AG04450 (cell line): ENCODE data around the gene CUL3. TPM values are rescaled to one million over a fixed set of nuclear protein-coding genes. Genes with fewer than 3 reads are reported as not detected.

Experiments used
- CTCF ChIA-PET: fragments of 300-600, 350-600 bp; formaldehyde crosslinking; extraction: SDS; loops from one replicate; lab custom pipeline; 2022; ENCODE audit warnings: antibody characterized with exemption, inconsistent platforms; lab: Charles Lee
- POLR2A ChIA-PET: fragments of 350-600 bp; formaldehyde crosslinking; extraction: SDS; loops from one replicate; lab custom pipeline; 2021; ENCODE audit warnings: antibody characterized with exemption, inconsistent platforms; lab: Yijun Ruan, JAX
- DNase-seq: peaks from one replicate; pipeline ENCODE4 v3.0.0-alpha.2; 2011; ENCODE audit warnings: low read depth, low spot score
- H3K27ac ChIP-seq: one replicate; pipeline ENCODE4 v1.5.1; 2012; ENCODE audit warnings: low read depth, low read length, control low read depth
- H3K27me3 ChIP-seq: one replicate; pipeline ENCODE4 v1.6.0; 2012; ENCODE audit warnings: low read length; ENCODE audit not compliant: control insufficient read depth, insufficient read depth
- H3K4me3 ChIP-seq: 2 replicates; pipeline ENCODE4 v1.5.1; 2011; ENCODE audit warnings: mild to moderate bottlenecking, low read depth, low read length, control low read depth
- H3K9me3 ChIP-seq: 2 replicates; pipeline ENCODE4 v1.5.1; 2012; ENCODE audit warnings: low read length; ENCODE audit not compliant: control insufficient read depth, insufficient read depth
- CTCF ChIP-seq: IDR thresholded peaks from 2 replicates; pipeline ENCODE4 v1.5.1; 2011; ENCODE audit warnings: low read depth, low read length, control low read depth, inconsistent platforms
- polyA plus RNA-seq: library from polyadenylated mRNA; depleted of rRNA; stranded (reverse); fragments of >200 nt; gene quantifications from 2 replicates; pipeline ENCODE4 v1.2.3, GENCODE V29; 2011

Gene CUL3
- polyA plus RNA-seq, 1 experiment, result 57.3 TPM

- ChIA-PET CTCF (no interaction called here), POLR2A (no interaction called here)
- H3K4me3 ChIP-seq, result no peak overlapping the region
- H3K9me3 ChIP-seq, result no peaks in the 10 kb centered on the region
- no peak for DNase-seq
- H3K27ac ChIP-seq, result no peak overlapping the region
- H3K27me3 ChIP-seq, result no peaks in the 10 kb centered on the region
- no peak for TF ChIP-seq CTCF
Measured at GRCh38 chr2:224461391-224461790, 123.8 kb downstream of the CUL3 start.

GRCh38 chr2:224457408-224458096 lies 127.6 kb downstream of the CUL3 start:
- ChIA-PET CTCF (interaction anchor here (1.0 to 2.0 kb wide), 2 partner anchors 9 to 189 kb away, joined by 3 to 4 read pairs; no protein-coding TSS in a partner anchor), POLR2A (no interaction called here)
- Histone ChIP-seq H3K9me3 (no peaks in the 10 kb centered on the region), H3K27me3 (no peaks in the 10 kb centered on the region), H3K27ac (no peak overlapping the region), H3K4me3 (no peak overlapping the region)
- no peak for DNase-seq
- TF ChIP-seq CTCF, result no peak

DNA sequence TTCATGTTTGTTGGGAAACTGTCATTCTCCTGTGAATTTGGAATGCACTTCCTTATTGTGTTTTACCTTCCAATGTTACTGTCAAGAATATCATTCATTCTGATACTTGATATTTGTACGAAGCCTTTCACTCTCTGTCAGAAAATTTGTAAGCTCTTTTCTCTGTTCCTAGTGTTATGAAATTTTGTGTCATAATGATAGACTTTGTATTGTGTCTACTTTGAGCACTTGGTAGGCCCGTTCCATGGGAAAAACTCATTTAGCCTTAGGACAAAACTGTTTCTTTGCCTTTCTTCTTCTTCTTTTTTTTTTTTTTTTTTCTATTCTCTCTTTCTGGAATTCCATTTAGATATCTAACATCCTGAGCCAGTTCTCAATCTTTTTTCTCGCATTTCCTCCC lies 131.3 kb downstream of the CUL3 start:
- TF ChIP-seq CTCF, result no peak
- CTCF ChIA-PET, result interaction anchor here (1.1 kb wide), 1 partner anchor 85 kb away, joined by 3 read pairs; no protein-coding TSS in a partner anchor
- no peak for DNase-seq

GRCh38 chr2:224449212-224450147 lies 135.7 kb downstream of the CUL3 start:
- no peak overlapping the region for H3K27ac ChIP-seq
- H3K27me3 ChIP-seq, result no peaks in the 10 kb centered on the region
- no peak for DNase-seq
- no peak overlapping the region for H3K4me3 ChIP-seq
- ChIA-PET POLR2A (no interaction called here), CTCF (interaction anchor here (0.6 to 2.2 kb wide), 20 partner anchors 9 to 479 kb away, joined by 3 to 18 read pairs (median 4); no protein-coding TSS in a partner anchor)
- no peaks in the 10 kb centered on the region for H3K9me3 ChIP-seq
- TF ChIP-seq CTCF, result peak; percentile 69

More for the DNA sequence above, 131.3 kb downstream of the CUL3 start:
- H3K27ac ChIP-seq, result no peak overlapping the region
- H3K27me3 ChIP-seq, result no peaks in the 10 kb centered on the region
- H3K4me3 ChIP-seq, result no peak overlapping the region
- POLR2A ChIA-PET, result no interaction called here
- no peaks in the 10 kb centered on the region for H3K9me3 ChIP-seq
